ENCODE results near the gene PPP2R5C.

- TF ChIP-seq EZH2 (IDR thresholded peaks at IDR 0.05), result no peak
- no peak for TF ChIP-seq POLR2AphosphoS5 (IDR thresholded peaks at IDR 0.05; ENCODE audit: borderline replicate concordance, low read depth, low read length)
Measured at GRCh38 chr14:101813171-101813759, 51.8 kb downstream of the PPP2R5C start.

All from SK-N-MC (cell line).